ENCODE data around the gene NVL.

Gene NVL

GRCh38 chr1:224274970-224275626 is 54.9 kb downstream of the NVL start:
- Histone ChIP-seq H3K4me2 (ENCODE audit: low read length) (no peak overlapping the region), H2AFZ (ENCODE audit: low read length) (no peak overlapping the region), H3K9ac (ENCODE audit: low read length) (no peak overlapping the region), H3K27ac (ENCODE audit: low read depth, low read length, poor library complexity, severe bottlenecking) (no peak overlapping the region), H3K4me3 (ENCODE audit: low read depth, low read length, poor library complexity, severe bottlenecking) (no peak overlapping the region), H3K79me2 (ENCODE audit: insufficient read depth, low read length) (no peaks in the 10 kb centered on the region), H3K9me3 (ENCODE audit: low read length) (no peaks in the 10 kb centered on the region), H4K20me1 (ENCODE audit: insufficient read depth, low read length) (no peaks in the 10 kb centered on the region), H3K9me2 (ENCODE audit: low read depth, low read length) (no peaks in the 10 kb centered on the region), H3K27me3 (ENCODE audit: insufficient read depth, low read length) (no peaks in the 10 kb centered on the region), H3F3A (ENCODE audit: insufficient read depth, low read length) (no peaks in the 10 kb centered on the region), H3K4me1 (ENCODE audit: insufficient read depth, low read length, severe bottlenecking) (no peaks in the 10 kb centered on the region), H3K36me3 (ENCODE audit: insufficient read depth, low read length) (peaks cover 56% of the 10 kb centered on the region)
- no peak for TF ChIP-seq CTCF (IDR thresholded peaks at IDR 0.05; ENCODE audit: low read length)
- no peak for TF ChIP-seq EZH2 (IDR thresholded peaks at IDR 0.05; ENCODE audit: borderline replicate concordance, low read length)

GRCh38 chr1:224273641-224274040 is 56.3 kb downstream of the NVL start:
- H3K27me3 ChIP-seq (ENCODE audit: insufficient read depth, low read length), result no peaks in the 10 kb centered on the region
- no peaks in the 10 kb centered on the region for H4K20me1 ChIP-seq (ENCODE audit: insufficient read depth, low read length)
- H3K79me2 ChIP-seq (ENCODE audit: insufficient read depth, low read length), result no peaks in the 10 kb centered on the region
- H3K4me3 ChIP-seq (ENCODE audit: low read depth, low read length, poor library complexity, severe bottlenecking), result no peak overlapping the region
- H3K9me2 ChIP-seq (ENCODE audit: low read depth, low read length), result no peaks in the 10 kb centered on the region
- no peaks in the 10 kb centered on the region for H3F3A ChIP-seq (ENCODE audit: insufficient read depth, low read length)
- peaks cover 58% of the 10 kb centered on the region for H3K36me3 ChIP-seq (ENCODE audit: insufficient read depth, low read length)
- no peak overlapping the region for H3K27ac ChIP-seq (ENCODE audit: low read depth, low read length, poor library complexity, severe bottlenecking)
- H3K4me1 ChIP-seq (ENCODE audit: insufficient read depth, low read length, severe bottlenecking), result no peaks in the 10 kb centered on the region
- H3K4me2 ChIP-seq (ENCODE audit: low read length), result no peak overlapping the region
- TF ChIP-seq EZH2 (IDR thresholded peaks at IDR 0.05; ENCODE audit: borderline replicate concordance, low read length) (no peak), CTCF (IDR thresholded peaks at IDR 0.05; ENCODE audit: low read length) (no peak)
- H3K9ac ChIP-seq (ENCODE audit: low read length), result no peak overlapping the region
- no peaks in the 10 kb centered on the region for H3K9me3 ChIP-seq (ENCODE audit: low read length)
- no peak overlapping the region for H2AFZ ChIP-seq (ENCODE audit: low read length)

GRCh38 chr1:224271106-224271505 is 58.9 kb downstream of the NVL start:
- Histone ChIP-seq H3K9me3 (ENCODE audit: low read length) (no peaks in the 10 kb centered on the region), H3K4me3 (ENCODE audit: low read depth, low read length, poor library complexity, severe bottlenecking) (no peak overlapping the region), H3K4me2 (ENCODE audit: low read length) (no peak overlapping the region), H3K9me2 (ENCODE audit: low read depth, low read length) (no peaks in the 10 kb centered on the region), H3K79me2 (ENCODE audit: insufficient read depth, low read length) (no peaks in the 10 kb centered on the region), H3K9ac (ENCODE audit: low read length) (no peak overlapping the region), H3K27me3 (ENCODE audit: insufficient read depth, low read length) (no peaks in the 10 kb centered on the region), H3K4me1 (ENCODE audit: insufficient read depth, low read length, severe bottlenecking) (no peaks in the 10 kb centered on the region), H2AFZ (ENCODE audit: low read length) (no peak overlapping the region), H3K27ac (ENCODE audit: low read depth, low read length, poor library complexity, severe bottlenecking) (no peak overlapping the region), H3F3A (ENCODE audit: insufficient read depth, low read length) (no peaks in the 10 kb centered on the region), H3K36me3 (ENCODE audit: insufficient read depth, low read length) (peaks cover 58% of the 10 kb centered on the region), H4K20me1 (ENCODE audit: insufficient read depth, low read length) (no peaks in the 10 kb centered on the region)
- TF ChIP-seq CTCF (IDR thresholded peaks at IDR 0.05; ENCODE audit: low read length) (no peak), EZH2 (IDR thresholded peaks at IDR 0.05; ENCODE audit: borderline replicate concordance, low read length) (no peak)

Data from OCI-LY1 (cell line).